OCI-LY7 (cell line): Measurements from ENCODE around the gene PLPPR3. TPM values are rescaled to one million over a fixed set of nuclear protein-coding genes. Genes with fewer than 3 reads are reported as not detected.
"Not testable (repeated sequence)": the region's sequence is repeated elsewhere in the genome, so short reads cannot be mapped to it uniquely, and the experiment has no call there.

ENCODE experiments used
- BruUV-seq: library from RNA; stranded (reverse); fragments of 400-500 nt; replicated peaks from 2 replicates; lab custom pipeline; 2021; lab: Mats Ljungman, UMichigan
- CTCF ChIA-PET: fragments of 300-600 bp; sonication (Branson Sonifier 250); formaldehyde crosslinking; loops from one replicate; lab custom pipeline; 2022; ENCODE audit warnings: antibody characterized with exemption; ENCODE audit not compliant: unreplicated experiment; lab: Charles Lee
- POLR2A ChIA-PET: fragments of 300-600 bp; sonication (Branson Sonifier 250); formaldehyde crosslinking; loops from one replicate; lab custom pipeline; 2022; ENCODE audit warnings: antibody characterized with exemption; lab: Charles Lee
- DNase-seq: peaks from one replicate; pipeline ENCODE4 v3.0.0-alpha.2; 2015; ENCODE audit warnings: low spot score
- H2AFZ ChIP-seq: fragments of 200-600 bp; sonication (generic), shearing (Covaris generic); 2 replicates; pipeline ENCODE4 v1.6.1; 2014; ENCODE audit warnings: mild to moderate bottlenecking, antibody characterized with exemption, low read length, moderate library complexity
- H3K27ac ChIP-seq: fragments of 200-600 bp; sonication (generic); 2 replicates; pipeline ENCODE4 v1.5.1; 2014; ENCODE audit warnings: mixed run types, low read depth, mild to moderate bottlenecking, moderate library complexity, low read length, inconsistent platforms; ENCODE audit not compliant: poor library complexity, severe bottlenecking
- H3K36me3 ChIP-seq: fragments of 200-600 bp; sonication (generic); 2 replicates; pipeline ENCODE4 v1.6.1; 2014; ENCODE audit warnings: mild to moderate bottlenecking, antibody characterized with exemption, low read length, moderate library complexity, mixed read lengths; ENCODE audit not compliant: insufficient read depth
- H3K4me1 ChIP-seq: fragments of 200-600 bp; sonication (generic); 2 replicates; pipeline ENCODE4 v1.5.1; 2014; ENCODE audit warnings: mild to moderate bottlenecking, low read length; ENCODE audit not compliant: insufficient read depth, poor library complexity, severe bottlenecking
- H3K4me2 ChIP-seq: fragments of 200-600 bp; sonication (generic); 2 replicates; pipeline ENCODE4 v1.6.1; 2014; ENCODE audit warnings: mild to moderate bottlenecking, low read length
- H3K4me3 ChIP-seq: fragments of 200-600 bp; sonication (generic); 2 replicates; pipeline ENCODE4 v1.5.1; 2014; ENCODE audit warnings: mild to moderate bottlenecking, low read depth, low read length; ENCODE audit not compliant: poor library complexity, severe bottlenecking
- H3K79me2 ChIP-seq: fragments of 200-600 bp; sonication (generic); 2 replicates; pipeline ENCODE4 v1.6.1; 2016; ENCODE audit warnings: low read depth, mild to moderate bottlenecking, low read length, moderate library complexity, mixed read lengths; ENCODE audit not compliant: insufficient read depth
- H3K9me2 ChIP-seq: fragments of 200-600 bp; sonication (generic); 2 replicates; pipeline ENCODE4 v1.6.1; 2016; ENCODE audit warnings: mild to moderate bottlenecking, low read length, mixed read lengths; ENCODE audit not compliant: insufficient read depth
- H3K9me3 ChIP-seq: fragments of 200-600 bp; sonication (generic); 2 replicates; pipeline ENCODE4 v1.6.1; 2014; ENCODE audit warnings: mild to moderate bottlenecking, mixed run types, low read length, mixed read lengths
- H4K20me1 ChIP-seq: fragments of 200-600 bp; sonication (generic); 2 replicates; pipeline ENCODE4 v1.6.1; 2014; ENCODE audit warnings: mild to moderate bottlenecking, antibody characterized with exemption, low read length, moderate library complexity, mixed read lengths; ENCODE audit not compliant: insufficient read depth
- CTCF ChIP-seq: fragments of 200-600 bp; sonication (generic); conservative IDR thresholded peaks from 2 replicates; pipeline ENCODE4 v1.5.1; 2014; ENCODE audit warnings: mild to moderate bottlenecking, antibody characterized with exemption, low read length, moderate library complexity, mixed read lengths
- EZH2phosphoT487 ChIP-seq: fragments of 200-600 bp; sonication (generic); IDR thresholded peaks from 2 replicates; pipeline ENCODE4 v1.6.1; 2018; ENCODE audit warnings: low read depth, borderline replicate concordance, mild to moderate bottlenecking, mixed run types, antibody characterized with exemption, low read length, moderate library complexity, mixed read lengths
- intact Hi-C: fragments of 100-400 bp; cut with micrococcal nuclease; formaldehyde crosslinking; loops from one replicate; pipeline ENCODE4 v1.10.0; 2022; ENCODE audit not compliant: unreplicated experiment
- total RNA-seq, 2 experiments: library from RNA; depleted of rRNA in 1 of 2; stranded (reverse); fragments of >200 nt in 1 of 2; shearing (Covaris generic) in 1 of 2; gene quantifications; 2 replicates each; pipeline ENCODE4 v1.2.3, GENCODE V29; 2014 to 2022

PLPPR3 gene
- total RNA-seq, 2 experiments from 2014 or later = not detected

DNA sequence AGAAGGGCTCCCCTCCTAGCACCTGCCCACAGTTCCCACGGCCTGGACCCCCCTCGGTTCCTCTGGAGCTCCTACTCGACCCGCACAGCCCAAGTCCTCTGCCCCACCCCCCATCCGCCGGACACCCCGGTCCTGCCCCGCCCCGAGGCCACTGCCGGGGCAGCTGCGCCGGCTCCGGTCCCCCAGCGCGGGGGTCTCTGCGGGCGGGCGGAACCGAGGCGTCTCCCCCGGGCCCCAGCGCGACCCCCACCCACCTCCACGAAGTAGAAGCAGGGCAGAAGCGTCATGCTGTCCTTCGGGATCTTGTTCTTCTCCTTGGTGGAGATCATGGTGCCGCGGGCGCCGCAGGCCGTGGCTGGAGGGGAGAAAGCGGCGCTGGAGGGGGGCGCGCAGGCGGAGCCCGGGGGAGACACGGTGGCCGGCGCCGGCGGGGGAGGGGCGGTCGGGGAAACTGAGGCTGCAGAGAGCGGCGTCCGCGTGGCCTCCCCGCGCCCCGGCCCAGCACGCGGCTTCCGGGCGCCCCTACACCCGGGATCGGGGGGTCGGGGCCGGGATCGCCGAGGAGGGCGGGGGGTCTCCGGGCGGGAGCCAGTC lies 427 bp downstream of the PLPPR3 start:
- POLR2A ChIA-PET = no interaction called here
- no peak overlapping the region for H2AFZ ChIP-seq
- intact Hi-C loops = no loop called here
- peaks cover 9% of the 10 kb centered on the region for H3K36me3 ChIP-seq
- no peak overlapping the region for H3K27ac ChIP-seq
- H3K9me3 ChIP-seq = no peaks in the 10 kb centered on the region
- H3K79me2 ChIP-seq = no peaks in the 10 kb centered on the region
- no peaks in the 10 kb centered on the region for H4K20me1 ChIP-seq
- no peaks in the 10 kb centered on the region for H3K9me2 ChIP-seq
- no TSS peak for BruUV-seq
- no peaks in the 10 kb centered on the region for H3K4me1 ChIP-seq
- TF ChIP-seq CTCF (no peak), EZH2phosphoT487 (no peak)
- H3K4me2 ChIP-seq = no peak overlapping the region
- no peak for DNase-seq
- H3K4me3 ChIP-seq = no peak overlapping the region
- CTCF ChIA-PET = no interaction called here

- POLR2A ChIA-PET, H2AFZ ChIP-seq, H3K79me2 ChIP-seq, H3K27ac ChIP-seq, H4K20me1 ChIP-seq, BruUV-seq, H3K4me3 ChIP-seq, CTCF ChIA-PET, H3K4me1 ChIP-seq, H3K4me2 ChIP-seq, H3K9me3 ChIP-seq, intact Hi-C loops, DNase-seq, H3K9me2 ChIP-seq: not testable (repeated sequence)
- peaks cover 20% of the 10 kb centered on the region for H3K36me3 ChIP-seq
Measured at GRCh38 chr19:820212-820611, 1.5 kb downstream of the PLPPR3 start.

GRCh38 chr19:816500-816857 lies 5.3 kb downstream of the PLPPR3 start:
- intact Hi-C loops = no loop called here
- no peaks in the 10 kb centered on the region for H3K9me2 ChIP-seq
- H3K79me2 ChIP-seq = no peaks in the 10 kb centered on the region
- BruUV-seq = no TSS peak
- ChIA-PET POLR2A (no interaction called here), CTCF (no interaction called here)
- no peak overlapping the region for H3K4me2 ChIP-seq
- no peak overlapping the region for H2AFZ ChIP-seq
- DNase-seq = no peak
- no peak overlapping the region for H3K4me3 ChIP-seq
- H3K36me3 ChIP-seq = peaks cover 52% of the 10 kb centered on the region
- no peaks in the 10 kb centered on the region for H3K4me1 ChIP-seq
- no peak for TF ChIP-seq CTCF
- no peak for TF ChIP-seq EZH2phosphoT487
- no peaks in the 10 kb centered on the region for H3K9me3 ChIP-seq
- H4K20me1 ChIP-seq = no peaks in the 10 kb centered on the region
- no peak overlapping the region for H3K27ac ChIP-seq
